H1 (cell line): Measurements from ENCODE around the gene ITGB8. TPM values are rescaled to one million over a fixed set of nuclear protein-coding genes. Genes with fewer than 3 reads are reported as not detected.

Experiments used
- BCL11A ChIP-seq, 2 experiments: IDR thresholded peaks; one replicate each; pipeline ENCODE4 v1.6.1; 2011; ENCODE audit warnings: low read depth in 2 of 2, low read length in 2 of 2, mild to moderate bottlenecking in 2 of 2
- GABPA ChIP-seq: IDR thresholded peaks from 2 replicates; pipeline ENCODE4 v1.6.1; 2011; ENCODE audit warnings: mild to moderate bottlenecking, low read length, moderate library complexity, borderline replicate concordance; ENCODE audit not compliant: insufficient read depth
- MAX ChIP-seq: IDR thresholded peaks from 2 replicates; pipeline ENCODE4 v1.6.1; 2012; ENCODE audit warnings: inconsistent platforms
- SIN3A ChIP-seq, 2 experiments: IDR thresholded peaks in 1 of 2; conservative IDR thresholded peaks in 1 of 2; 2 replicates each; pipeline ENCODE4 v1.6.1; 2011 to 2012; ENCODE audit warnings: low read length in 2 of 2, improper control_type of control experiment in 1 of 2, low read depth in 1 of 2, mild to moderate bottlenecking in 1 of 2
- SRF ChIP-seq: IDR thresholded peaks from 2 replicates; pipeline ENCODE4 v1.6.1; 2011; ENCODE audit warnings: mild to moderate bottlenecking, low read depth, low read length, moderate library complexity
- TAF1 ChIP-seq: IDR thresholded peaks from 2 replicates; pipeline ENCODE4 v1.6.1; 2011; ENCODE audit warnings: mild to moderate bottlenecking, low read depth, low read length
- polyA plus RNA-seq, 7 experiments: library from polyadenylated mRNA; depleted of rRNA in 3 of 7; stranded (reverse) in 5 of 7; unstranded in 2 of 7; fragments of >200 nt in 5 of 7; fragments of 200-250 nt in 2 of 7; gene quantifications; 1 replicate in 5 of 7; 2 replicates in 1 of 7; 4 replicates in 1 of 7; pipeline versions ENCODE4 v1.2.1 to v1.2.3, GENCODE V29; 2011 to 2013; ENCODE audit warnings: missing spikeins in 2 of 7, mixed read lengths in 2 of 7
- total RNA-seq: library from RNA; stranded (reverse); fragmentation: NEBNext Ultra II Directional; extraction: Animal tissue kit (Norgen Biotek cat#: 25700); gene quantifications from 2 replicates; pipeline ENCODE4 v1.2.1, GENCODE V29; 2021
- TF ChIP-seq, protein P1 (sequence below): IDR thresholded peaks from 2 replicates; pipeline ENCODE4 v1.6.1; 2011; ENCODE audit warnings: low read length, improper control_type of control experiment
- TF ChIP-seq, protein P2 (sequence below): IDR thresholded peaks from 2 replicates; pipeline ENCODE4 v1.6.1; 2012; ENCODE audit warnings: low read length, inconsistent platforms

The ITGB8 gene
- total and polyA plus RNA-seq, 2 of the 8 experiments (the other 6 are each of a cell fraction or from before 2014, with no cell fraction given): 1.2 to 3.6 TPM

DNA sequence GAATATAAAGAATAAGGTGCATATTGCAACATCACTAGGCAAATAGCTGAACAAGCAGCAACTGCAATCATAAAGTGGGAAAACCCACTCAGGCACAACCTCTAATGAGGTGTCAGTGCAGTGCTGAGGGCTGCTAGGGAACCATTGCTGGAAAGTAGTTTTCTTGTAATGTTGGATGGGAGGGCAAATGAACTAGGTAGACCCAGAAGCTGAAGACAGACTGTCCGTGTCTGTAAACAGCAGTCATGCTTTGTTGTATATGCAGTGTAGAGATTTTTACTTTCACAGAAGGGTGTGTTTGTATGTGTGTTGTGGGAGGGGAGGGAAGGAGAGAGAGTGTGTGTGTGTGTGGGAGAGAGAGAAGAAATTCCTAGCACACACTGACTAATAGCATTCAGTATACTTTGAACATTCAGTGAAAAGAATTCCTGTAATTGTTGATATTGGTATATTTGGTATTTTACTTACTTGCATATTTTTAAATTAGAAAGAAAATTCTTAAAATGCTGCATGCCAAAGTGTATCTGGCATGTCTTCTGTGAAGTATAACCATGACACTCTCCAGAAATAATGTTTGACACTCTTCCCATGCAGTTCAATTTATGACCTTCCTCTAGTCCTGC is 28.8 kb downstream of the ITGB8 start (continued):
- TF ChIP-seq, protein P1, sequence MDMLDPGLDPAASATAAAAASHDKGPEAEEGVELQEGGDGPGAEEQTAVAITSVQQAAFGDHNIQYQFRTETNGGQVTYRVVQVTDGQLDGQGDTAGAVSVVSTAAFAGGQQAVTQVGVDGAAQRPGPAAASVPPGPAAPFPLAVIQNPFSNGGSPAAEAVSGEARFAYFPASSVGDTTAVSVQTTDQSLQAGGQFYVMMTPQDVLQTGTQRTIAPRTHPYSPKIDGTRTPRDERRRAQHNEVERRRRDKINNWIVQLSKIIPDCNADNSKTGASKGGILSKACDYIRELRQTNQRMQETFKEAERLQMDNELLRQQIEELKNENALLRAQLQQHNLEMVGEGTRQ: no peak
- TF ChIP-seq TAF1 (no peak), SIN3A (conservative IDR thresholded peaks at IDR 0.05 in 1 of 2, IDR thresholded peaks at IDR 0.05 in 1 of 2; ENCODE audit: low read depth in 1 of 2, low read length in 2 of 2) (no peak), MAX (no peak), GABPA (no peak), SRF (no peak), BCL11A (IDR thresholded peaks at IDR 0.05; ENCODE audit: low read depth in 2 of 2, low read length in 2 of 2) (no peak)
- TF ChIP-seq, protein P2, sequence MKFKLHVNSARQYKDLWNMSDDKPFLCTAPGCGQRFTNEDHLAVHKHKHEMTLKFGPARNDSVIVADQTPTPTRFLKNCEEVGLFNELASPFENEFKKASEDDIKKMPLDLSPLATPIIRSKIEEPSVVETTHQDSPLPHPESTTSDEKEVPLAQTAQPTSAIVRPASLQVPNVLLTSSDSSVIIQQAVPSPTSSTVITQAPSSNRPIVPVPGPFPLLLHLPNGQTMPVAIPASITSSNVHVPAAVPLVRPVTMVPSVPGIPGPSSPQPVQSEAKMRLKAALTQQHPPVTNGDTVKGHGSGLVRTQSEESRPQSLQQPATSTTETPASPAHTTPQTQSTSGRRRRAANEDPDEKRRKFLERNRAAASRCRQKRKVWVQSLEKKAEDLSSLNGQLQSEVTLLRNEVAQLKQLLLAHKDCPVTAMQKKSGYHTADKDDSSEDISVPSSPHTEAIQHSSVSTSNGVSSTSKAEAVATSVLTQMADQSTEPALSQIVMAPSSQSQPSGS: no peak
